AG10803 (cell line): ENCODE measurements around the gene MAP3K12.
"Not testable (repeated sequence)": the region's sequence is repeated elsewhere in the genome, so short reads cannot be mapped to it uniquely, and the experiment has no call there.

Source experiments
- DNase-seq: peaks from one replicate; pipeline ENCODE4 v3.0.0; 2010; ENCODE audit warnings: low read depth
- H3K4me3 ChIP-seq: 2 replicates; pipeline ENCODE4 v1.5.1; 2011; ENCODE audit warnings: mild to moderate bottlenecking, low read length, control low read depth
- TF ChIP-seq, protein P1 (sequence below): conservative IDR thresholded peaks from 2 replicates; pipeline ENCODE4 v1.5.1; 2011; ENCODE audit warnings: mild to moderate bottlenecking, low read length, control low read depth, inconsistent platforms

The MAP3K12 gene

DNA sequence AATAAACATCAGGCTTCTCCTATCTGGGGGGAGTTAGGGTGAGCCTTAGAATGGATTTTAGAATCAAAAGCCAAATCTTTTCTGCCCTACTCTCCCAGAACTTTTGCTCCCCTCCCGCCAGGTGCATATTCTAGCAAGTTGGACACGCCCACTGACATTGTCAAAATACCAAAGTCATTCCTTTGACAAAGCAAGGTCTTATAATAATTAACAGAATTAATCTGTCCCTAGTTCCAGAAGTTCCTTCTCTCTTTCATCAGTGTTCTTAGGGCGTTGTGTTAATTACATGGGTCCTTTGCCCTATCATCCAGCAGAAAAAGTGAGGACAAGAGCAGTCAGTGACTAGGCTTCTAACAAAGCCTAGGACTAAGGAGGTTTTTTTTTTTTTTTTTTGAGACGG is 55.3 kb downstream of the MAP3K12 start:
- no peak for DNase-seq
- TF ChIP-seq, protein P1, sequence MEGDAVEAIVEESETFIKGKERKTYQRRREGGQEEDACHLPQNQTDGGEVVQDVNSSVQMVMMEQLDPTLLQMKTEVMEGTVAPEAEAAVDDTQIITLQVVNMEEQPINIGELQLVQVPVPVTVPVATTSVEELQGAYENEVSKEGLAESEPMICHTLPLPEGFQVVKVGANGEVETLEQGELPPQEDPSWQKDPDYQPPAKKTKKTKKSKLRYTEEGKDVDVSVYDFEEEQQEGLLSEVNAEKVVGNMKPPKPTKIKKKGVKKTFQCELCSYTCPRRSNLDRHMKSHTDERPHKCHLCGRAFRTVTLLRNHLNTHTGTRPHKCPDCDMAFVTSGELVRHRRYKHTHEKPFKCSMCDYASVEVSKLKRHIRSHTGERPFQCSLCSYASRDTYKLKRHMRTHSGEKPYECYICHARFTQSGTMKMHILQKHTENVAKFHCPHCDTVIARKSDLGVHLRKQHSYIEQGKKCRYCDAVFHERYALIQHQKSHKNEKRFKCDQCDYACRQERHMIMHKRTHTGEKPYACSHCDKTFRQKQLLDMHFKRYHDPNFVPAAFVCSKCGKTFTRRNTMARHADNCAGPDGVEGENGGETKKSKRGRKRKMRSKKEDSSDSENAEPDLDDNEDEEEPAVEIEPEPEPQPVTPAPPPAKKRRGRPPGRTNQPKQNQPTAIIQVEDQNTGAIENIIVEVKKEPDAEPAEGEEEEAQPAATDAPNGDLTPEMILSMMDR = no peak
- H3K4me3 ChIP-seq = no peak overlapping the region

DNA sequence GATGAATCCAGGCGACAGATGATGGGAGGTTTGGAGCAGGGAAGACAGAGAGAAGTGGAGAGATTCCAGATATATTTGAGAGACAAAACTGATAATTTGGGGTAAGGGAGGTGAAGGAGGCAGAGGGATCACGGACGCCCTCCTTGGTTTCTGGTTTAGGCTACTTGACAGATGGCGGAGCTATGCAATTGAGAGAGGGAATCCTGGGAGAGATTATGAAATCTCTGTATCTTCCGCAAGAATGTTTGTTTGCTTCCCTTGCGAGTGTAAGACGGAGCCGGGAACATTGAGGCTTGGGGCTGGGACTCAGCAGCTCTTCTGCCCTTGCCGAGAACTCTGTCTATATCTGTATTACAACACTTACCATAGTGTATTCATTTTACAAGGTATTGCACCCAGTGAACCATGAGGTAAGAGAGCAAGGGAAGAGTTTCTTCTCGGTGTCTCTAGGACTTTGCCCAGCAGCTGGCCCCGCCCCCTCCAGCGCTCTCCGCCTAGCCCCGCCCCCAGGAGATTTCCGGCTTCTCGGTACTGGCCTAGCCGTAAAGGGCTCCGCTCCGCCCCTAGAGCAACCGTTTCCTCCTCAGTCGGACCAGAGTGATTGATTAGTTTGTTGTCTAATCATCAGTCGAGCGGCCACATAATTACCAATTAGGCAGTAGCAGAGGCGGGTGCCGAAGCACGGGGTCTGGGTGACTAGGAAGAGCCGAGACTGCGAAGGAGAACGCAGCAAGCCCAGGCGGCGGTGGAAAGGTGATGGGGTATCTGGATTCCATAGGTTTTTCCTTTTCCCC is 58.0 kb downstream of the MAP3K12 start, which contains the start of gene PRR13:
TSS of gene PRR13 (plus strand) at position 695 of the 794 bp plus-strand sequence. CDS start 981 bp downstream, outside the sequence.
- peak; percentile 100 for DNase-seq
- peak within 1 kb of the TSS; percentile 74 for H3K4me3 ChIP-seq
- TF ChIP-seq, protein P1 = 0 out of 2 replicates have a peak, but pooled peaks have one; percentile 11

DNA sequence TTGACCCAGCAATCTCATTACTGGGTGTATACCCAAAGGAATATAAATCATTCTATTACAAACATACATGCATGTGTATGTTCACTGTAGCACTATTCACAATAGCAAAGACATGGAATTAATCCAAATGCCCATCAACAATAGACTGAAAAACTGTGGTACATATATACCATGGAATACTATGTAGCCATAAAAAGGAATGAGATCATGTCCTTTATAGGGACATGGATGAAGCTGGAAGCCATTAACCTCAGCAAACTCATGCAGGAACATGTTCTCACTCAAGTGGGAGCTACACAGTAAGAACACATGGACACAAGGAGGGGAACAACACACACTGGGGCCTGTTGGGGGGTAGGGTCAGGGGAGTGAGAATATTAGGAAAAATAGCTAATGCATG is 59.7 kb downstream of the MAP3K12 start:
- H3K4me3 ChIP-seq, DNase-seq: not testable (repeated sequence)

DNA sequence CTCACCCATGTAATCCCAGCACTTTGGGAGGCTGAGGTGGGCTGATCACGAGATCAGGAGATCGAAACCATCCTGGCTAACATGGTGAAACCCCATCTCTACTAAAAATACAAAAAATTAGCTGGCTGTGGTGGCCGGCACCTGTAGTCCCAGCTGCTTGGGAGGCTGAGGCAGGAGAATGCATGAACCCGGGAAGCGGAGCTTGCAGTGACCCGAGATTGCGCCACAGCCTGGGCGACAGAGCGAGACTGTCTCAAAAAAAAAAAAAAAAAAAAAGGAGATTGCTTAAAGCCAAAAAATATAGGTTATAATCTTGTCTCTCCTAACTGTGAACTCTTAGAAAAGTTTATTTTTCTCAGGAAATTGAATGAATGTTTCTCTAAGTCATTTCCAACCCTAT is 63.9 kb downstream of the MAP3K12 start:
- not testable (repeated sequence) for H3K4me3 ChIP-seq, DNase-seq

DNA sequence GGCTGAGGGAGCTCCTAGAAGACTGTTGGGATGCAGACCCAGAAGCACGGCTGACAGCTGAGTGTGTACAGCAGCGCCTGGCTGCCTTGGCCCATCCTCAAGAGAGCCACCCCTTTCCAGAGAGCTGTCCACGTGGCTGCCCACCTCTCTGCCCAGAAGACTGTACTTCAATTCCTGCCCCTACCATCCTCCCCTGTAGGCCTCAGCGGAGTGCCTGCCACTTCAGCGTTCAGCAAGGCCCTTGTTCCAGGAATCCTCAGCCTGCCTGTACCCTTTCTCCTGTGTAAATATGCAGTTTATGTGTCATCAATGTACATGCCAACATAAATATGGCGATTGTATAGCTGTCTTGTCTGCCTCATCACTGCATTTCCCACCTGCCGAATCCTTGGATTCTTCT is 68.1 kb downstream of the MAP3K12 start:
- TF ChIP-seq, protein P1 = no peak
- H3K4me3 ChIP-seq = no peak overlapping the region
- no peak for DNase-seq

DNA sequence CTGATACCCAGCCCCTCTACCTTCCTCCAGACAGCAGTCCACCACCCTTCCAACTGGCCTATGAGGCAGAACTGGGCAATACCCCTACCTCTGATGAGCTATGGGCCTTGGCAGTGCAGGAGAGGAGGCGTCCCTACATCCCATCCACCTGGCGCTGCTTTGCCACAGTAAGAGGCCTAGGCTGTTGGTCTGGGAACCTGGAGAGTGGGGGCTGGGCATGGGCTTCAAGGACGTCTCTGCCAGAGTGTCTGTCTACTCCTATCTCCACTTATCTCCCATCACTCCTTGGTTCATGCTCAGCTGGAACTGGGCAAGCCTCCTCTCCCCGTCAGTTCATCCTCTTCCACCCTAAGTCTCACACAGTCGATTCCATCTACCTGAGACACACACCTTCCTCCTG is 69.1 kb downstream of the MAP3K12 start:
- TF ChIP-seq, protein P1 = no peak
- DNase-seq = no peak
- no peak overlapping the region for H3K4me3 ChIP-seq
